ENCODE data around the gene SMOC1.

The SMOC1 gene

DNA sequence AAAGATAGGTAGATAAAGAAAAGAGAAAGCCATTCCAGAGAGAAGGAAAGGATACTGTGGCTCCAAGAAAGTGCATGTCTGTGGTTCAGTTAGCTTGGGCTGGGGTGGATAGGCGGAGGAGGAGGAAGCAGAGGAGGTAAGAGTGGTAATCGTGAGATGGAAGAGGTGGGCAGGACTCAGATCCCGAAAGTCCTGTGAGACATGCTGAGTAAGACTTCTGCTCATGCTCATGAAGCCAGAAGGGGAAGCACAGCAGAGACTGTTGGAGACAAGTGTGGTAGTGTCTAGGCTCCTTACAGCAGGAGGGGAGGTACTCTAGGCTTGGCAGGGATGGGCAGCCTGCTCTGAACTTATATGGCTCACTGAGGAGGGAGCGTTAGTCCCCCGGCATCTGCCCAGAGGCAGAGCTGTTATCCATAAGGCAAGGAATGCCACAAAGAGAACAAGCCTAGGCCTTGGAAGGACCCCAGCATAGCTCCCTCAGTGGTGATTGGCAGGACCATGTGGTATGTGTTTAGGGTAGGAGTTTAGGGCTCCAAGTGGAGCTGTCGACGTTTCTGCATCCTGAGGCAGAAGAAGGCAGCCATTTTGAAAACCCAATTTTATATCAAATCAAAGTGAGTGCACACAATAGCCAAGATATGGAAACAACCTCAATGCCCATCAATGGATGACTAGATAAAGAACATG is 135.3 kb downstream of the SMOC1 start:
- no peak for DNase-seq

DNA sequence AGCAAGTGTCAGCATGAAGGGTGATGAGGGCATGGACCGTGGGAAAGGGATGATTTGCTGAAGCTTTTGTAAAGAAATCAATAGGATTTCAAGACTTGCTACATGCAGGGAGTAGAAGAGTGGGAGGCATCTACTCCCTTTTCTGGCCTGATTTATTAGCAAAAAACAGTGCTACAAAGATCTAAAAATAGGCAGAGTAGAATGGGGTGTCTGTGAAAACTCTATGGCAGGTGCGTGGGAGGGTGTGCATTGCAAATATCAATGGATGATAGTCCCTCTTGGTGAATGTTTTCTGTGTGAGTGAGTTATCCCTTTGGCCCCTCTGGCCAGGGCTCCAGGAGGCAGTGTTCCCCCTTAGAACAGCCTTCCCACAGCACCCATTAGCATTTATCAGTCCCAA is 139.0 kb downstream of the SMOC1 start:
- DNase-seq = no peak

DNA sequence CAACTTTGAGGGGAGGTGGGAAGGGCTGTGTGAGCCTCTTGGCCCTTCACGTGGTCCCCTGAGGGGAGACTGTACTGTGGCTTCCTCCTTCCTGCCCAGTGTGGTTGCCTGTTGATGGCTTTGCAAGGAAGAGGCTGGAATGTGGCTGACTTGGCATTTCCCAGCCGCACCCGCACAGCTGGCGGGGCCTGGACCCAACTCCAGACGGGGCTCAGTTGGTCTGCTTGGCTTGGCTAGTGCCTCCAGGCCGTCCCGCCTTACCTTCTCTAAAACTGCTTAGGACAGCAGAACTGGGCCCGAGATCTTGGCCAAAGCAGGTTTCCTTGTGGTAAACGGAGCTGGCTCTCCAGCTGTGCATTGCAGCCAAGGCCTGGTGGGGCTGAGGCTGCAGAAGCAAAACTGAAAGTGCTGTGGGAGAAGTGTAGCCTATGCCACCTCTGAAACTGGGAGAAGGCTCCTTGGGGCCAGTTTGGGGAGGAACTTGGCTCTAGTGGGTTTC is 139.5 kb downstream of the SMOC1 start:
- DNase-seq = no peak

DNA sequence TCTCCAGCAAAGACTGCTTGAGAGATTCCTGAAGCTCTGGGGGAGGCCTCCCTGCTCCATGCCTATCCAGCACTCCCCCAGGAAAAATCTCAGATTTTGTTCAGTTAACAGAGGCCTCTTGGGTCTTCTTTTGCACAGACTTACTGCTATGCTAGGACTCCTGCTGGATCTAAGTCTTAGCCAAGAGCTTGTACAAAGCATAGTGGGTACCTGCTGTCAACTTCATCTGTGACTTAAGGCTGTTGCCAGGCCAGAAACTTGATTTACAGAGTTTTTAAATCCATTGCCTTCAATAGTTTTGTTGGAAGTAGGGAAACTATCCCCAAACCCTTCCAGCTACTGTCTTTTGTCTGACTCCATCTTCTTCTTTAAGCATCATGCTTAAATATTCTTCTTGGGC is 140.5 kb downstream of the SMOC1 start:
- DNase-seq = no peak

DNA sequence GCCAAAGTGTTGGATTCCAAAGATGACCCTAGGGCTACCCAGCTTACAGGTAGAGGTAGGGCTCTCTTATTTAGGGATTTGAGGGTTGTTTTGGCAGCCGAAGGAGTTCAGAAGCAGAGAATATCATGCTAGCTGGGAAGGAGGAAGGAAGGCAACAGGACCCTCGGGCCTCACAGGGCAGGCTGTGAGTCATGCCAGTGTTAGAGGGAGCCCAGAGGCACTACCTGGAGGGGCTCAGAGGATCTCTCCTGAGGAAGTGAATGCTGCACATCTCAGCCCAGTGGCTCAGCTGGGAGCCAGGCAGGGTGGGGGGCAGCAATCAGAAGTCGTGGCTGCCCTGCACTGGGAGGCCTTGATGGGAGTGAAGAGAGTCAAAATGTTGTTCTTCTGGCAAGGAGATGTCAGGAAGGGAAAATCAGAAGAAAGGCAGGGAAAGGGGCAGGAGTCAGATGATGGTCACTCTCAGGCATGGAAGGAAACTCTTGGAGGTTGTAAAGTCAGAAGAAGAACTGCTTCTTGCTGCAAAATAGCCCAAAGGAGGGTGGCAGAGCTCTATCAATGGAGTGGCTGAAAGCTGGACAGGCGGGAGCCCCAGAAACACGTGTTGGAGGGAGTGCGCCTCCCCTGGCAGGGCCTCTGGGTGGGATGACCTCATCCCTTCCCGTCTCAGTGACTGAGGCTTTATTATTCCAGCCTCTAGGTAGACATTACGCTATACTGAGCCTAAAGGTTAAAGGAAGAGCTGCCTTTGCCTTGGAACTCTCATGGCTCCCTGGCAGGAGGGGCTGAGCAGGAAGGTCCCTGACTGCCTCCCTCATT is 141.3 kb downstream of the SMOC1 start:
- DNase-seq = no peak

DNA sequence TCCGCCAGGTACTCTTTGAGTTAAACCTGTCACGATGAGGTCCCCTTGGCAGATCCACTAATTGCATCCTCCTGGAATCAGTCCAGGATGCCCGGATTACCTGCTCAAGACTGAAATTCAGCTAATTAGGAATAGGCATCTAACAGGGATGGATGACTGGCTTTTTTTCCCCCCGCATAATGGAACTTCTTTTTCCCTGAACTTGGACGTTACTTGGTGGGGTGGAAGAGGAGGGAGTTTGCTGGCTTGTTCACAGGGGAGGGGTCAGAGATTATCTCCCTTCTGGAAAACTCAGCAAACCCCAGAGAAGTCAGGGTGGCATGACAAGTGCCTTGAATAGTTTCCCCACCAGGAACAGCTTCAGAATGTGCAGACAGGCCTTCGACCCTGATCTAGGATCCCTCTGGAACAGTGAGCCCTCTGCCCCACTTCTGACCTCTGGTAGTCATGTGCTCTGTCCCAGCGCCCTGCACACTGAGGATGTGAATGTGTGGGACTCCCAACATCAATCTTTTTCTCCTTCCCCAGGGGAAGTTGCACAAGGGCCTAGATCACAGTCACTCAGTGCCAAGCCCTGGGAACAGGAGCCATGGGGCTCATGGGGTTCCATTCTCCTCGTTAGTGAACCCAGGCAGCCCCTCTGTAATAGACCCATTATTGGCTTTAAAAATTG is 142.5 kb downstream of the SMOC1 start:
- no peak for DNase-seq

DNA sequence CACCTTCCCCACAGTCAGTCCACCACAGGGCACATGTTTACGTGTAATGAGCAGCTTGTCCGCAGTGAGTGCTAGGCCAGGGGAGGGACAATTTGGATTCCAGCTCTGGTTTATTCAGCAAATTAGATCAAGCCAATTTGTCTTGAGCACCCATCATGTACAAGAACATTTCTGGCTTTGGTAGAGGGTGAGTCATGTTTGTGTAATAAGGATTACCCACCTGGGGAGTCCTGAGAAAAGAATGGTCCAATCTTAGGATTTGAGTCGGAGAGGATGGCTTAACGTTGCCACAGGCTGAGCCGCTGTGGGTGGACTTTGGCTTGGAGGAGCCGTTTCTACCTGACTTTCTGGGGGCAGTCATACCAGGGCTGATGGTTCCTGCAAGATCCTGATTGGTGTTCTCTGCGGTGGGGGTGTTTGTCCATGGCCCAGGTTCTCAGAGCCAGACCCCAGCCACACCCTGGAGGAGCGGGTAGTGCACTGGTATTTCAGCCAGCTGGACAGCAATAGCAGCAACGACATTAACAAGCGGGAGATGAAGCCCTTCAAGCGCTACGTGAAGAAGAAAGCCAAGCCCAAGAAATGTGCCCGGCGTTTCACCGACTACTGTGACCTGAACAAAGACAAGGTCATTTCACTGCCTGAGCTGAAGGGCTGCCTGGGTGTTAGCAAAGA is 143.7 kb downstream of the SMOC1 start:
- DNase-seq = no peak

DNA sequence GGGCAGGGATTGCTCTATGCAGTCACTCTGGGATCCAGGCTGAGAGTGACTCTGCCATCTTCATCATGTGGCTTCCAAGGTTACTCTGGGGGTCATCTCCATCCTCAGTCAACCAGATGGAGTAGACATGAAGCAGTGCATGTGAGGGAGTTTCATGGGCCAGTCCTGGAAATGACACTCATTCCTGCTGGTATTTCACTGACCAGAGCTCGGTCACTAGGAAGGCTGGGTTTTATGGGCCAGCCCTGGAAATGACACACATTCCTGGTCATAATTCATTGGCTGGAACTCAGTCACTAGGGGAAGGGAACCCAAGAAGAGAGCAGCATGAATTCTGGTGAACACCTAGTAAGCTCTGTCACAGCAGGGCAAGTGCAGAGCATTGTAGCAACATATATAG is 144.7 kb downstream of the SMOC1 start:
- DNase-seq = no peak

DNA sequence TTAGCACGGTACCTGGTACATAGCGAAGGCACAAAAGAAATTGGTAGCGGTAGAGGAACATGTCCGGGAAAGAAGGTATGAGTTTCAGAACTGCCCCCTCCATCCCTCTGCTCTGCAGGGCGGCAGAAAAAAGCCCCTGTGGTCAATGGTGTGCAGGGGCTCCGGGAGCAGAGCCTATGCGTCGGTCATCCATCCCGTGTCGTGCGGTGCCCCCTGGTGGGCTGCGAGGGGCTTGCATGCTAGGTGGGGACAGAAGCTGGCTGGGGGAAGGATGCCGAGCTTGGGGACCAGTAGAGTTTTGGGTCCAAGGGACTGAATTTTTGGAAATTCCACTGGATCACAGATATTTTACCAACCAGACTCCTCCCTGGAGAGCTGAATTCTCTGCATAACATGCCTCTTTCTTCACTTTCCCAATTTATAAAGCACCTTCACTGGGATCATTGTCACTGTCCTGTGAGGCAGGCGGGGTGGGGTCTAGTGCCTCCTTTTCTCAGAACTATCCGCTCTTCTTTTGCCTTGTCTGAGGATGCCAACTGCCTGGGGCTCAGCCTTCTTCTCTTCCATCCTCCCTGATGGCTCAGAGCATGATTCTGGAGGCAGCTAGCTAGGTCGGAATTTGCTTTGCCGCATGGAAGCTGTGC is 148.7 kb downstream of the SMOC1 start:
- peak; percentile 89 for DNase-seq

DNA sequence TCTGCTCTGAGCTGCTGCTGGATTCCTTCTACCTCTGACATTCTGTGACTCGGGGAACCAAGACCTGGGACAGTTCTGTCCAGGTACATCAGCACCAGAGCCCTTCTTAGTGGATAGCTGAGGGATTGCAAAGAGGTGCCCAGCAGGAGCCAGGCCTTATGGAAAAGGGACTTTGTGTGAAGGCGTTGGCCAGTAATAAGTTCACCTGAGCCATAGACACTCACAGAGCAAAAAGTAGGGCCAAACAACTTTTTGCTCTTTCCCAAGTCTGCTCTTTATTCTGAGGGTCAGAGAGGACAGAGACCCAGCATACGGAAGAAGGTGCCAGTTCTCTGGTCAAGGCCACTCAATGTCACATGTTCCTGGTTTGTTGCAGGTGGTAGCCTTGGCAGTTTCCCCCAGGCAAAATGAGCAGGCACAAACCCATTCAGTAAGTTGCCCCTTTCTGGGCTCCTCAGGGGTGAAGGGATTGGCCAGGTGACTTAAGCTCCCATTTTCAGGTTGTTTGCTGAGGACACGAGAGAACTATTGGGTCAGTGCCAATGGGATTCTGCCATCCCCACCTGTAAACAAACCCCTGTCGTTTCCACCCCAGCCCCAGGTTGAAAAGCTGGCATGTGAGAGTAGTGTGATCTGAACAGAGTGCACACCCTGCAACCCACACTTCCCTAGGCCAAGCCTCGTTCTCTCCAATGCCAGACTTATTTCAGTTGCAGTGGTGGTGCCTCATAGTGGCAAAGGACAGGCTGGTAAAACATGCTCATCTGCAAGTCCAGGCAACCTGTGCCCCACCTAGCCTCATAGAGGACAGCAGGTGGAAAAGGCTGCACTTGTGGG is 150.3 kb downstream of the SMOC1 start:
- no peak for DNase-seq

DNA sequence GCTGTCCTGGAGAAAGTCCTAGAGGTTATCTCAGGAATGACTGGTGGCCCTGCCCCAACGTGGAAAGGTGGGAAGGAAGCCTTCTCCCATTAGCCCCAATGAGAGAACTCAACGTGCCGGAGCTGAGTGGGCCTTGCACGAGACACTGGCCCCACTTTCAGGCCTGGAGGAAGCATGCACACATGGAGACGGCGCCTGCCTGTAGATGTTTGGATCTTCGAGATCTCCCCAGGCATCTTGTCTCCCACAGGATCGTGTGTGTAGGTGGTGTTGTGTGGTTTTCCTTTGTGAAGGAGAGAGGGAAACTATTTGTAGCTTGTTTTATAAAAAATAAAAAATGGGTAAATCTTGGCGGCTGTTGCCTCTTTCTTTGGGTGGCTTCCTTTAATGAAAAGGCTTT is 152.8 kb downstream of the SMOC1 start:
- no peak for DNase-seq

DNA sequence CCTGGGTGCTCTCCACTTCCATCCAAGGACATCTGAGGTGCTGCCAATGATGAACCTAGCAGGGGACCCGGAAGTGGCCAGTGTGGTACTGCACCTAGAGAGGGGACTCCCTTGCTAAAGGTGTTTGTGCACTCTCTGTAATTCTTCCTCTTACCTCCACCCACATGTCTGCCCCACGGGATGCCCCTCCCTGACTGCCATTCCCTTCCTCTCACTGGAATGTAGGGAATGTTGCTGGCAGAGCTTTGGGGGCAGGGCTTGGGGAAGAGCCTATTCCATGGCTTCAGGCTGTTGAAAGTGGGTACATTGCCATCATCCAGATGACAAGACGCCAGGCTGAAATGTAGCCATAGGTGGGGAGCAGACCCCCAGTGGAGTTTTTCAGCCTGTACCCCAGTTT is 153.2 kb downstream of the SMOC1 start:
- DNase-seq = no peak

DNA sequence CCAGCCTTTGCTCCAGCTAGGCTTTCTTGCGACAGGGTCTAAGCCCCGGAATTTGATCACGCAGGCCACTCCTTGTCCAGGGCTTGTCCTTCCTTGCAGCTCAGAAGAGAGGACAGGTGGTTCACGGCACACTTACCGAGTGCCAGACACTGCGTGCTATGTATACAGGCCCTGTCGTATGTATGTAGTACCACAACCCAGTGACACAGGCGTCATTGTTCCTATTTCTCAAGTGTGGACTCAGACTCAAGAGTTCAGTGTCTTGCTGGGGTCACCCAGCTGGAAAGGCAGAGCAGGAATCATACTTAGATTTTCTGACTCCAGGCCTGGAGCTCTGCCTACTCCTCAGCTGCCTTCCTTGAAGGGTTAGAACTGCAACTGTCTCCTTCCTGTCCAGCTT is 153.9 kb downstream of the SMOC1 start:
- no peak for DNase-seq

DNA sequence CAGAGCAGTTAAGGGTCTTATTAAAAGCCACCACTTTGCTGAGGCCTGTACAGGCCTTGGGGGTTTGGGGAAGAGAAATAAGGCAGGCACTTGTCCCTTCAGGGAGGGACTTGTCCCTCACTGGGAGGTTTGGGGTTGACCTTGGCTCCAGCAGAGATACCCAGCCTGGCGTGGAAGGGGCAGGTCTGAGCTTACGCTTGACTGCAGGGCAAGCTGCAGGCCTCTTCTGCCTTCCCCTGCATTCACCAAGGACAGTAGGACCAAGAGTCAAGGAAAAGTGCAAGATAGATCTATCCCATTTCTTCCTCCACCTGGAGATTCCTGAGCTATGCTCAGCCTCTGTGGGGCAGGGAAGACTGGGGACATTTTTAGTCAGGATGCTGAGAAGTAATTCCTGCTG is 154.3 kb downstream of the SMOC1 start:
- no peak for DNase-seq

DNA sequence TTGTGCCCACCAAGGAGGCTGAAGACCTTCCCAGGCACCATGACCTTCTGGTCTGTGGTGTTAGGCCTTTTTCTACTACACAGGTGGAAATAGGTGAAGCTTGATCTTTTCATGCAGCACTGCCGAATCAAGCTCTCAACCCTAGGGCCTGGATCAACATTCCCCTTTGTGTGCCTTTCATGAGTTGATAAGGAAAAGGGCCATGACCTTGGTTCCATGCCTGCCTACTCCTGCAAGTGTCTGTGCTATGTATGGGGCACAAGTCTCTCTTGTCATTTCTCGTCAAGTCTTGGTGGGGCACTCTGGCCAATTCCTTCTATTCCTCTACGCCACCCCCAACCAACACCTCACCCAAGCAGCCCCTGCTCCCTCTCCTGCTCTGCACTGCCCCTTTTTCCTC is 155.0 kb downstream of the SMOC1 start:
- no peak for DNase-seq

DNA sequence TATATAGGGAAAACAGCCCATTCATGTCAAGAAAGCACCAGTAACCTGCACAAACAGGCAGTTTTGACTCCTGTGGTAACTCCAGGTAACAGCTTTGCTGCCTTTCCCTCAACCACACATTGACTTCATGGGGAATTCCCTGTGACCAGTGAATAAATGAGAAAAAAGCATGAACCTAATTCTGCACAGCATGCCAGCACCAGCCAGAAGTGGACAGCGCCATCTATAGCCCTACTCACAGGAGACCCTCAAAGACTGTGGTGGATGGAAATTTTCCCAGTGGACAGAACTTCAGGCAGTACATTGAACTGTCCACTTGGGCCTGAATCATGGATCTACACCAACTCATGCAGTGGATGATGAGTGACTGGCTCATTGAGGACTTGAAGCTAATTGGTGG is 157.4 kb downstream of the SMOC1 start:
- DNase-seq = no peak

DNA sequence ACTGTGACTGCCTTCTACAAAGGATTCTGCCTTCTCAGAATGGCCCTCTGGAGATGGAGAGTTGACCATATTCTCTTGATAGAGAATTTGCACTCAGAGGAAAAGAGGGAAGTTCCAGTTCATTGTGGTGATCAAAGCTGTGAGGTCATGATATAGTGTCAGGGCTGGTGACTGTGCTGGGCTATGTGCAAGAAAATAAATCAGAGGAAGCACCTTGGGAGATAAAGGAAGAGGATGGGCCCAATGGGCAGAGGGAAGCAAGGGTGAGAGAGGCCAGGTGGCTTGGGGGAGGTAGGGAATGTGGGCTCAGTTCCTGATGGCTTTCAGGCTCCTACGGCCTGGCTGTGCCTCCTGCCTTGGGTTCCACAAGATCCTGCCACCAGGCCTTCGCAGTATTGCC is 163.8 kb downstream of the SMOC1 start:
- no peak for DNase-seq

DNA sequence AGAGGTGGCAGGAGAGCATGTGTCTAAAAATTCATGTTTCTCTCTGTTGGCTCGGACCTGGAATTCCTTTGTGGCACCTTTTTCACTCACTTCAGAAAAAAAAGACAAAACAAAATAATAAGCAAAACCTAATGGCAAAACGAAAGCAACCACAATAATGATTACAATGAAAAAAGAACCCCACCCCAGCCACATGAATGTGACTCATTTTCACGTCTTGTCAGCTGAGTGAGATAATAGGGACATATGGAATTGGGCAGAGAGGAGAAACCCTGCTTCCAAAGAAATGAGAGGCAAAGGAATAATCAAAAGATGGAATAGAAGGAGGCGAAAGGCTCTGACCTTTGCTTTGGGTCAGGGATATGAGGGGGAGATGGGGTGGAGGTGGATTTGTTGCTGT is 166.1 kb downstream of the SMOC1 start:
- no peak for DNase-seq

DNA sequence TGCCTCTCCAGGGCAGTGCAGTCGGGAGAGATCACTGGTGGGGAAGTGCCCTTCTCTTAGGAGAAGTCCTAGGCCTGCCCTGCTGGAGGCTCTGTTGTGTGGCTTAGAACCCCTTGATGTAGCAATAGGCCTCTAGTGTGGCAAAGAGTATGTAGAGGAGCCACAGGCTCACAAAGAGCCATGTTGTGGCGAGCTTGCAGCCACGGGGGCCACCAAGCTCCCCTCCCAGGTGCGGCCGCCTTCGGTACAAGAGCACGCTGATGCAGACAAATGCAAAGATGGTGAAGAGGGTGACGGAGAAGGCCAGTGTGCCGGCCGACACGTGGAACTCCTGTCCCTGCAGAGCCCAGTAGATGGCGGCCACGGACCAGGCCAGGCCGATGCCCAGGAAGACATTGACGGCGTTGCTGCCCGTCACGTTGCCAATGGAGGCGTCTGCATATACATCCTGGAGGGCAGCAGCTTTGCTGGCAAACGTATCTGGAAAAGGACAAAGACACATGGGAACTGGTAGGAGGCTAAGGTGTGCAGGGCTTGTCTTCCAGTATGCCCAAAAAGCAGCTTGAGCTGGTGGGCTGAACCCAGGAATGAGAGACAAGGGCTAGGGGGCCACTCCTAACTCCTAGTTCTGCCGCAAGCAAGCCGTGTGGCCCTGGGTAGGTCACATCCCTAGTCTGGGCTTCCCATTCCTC is 166.8 kb downstream of the SMOC1 start:
- peak; percentile 34 for DNase-seq

DNA sequence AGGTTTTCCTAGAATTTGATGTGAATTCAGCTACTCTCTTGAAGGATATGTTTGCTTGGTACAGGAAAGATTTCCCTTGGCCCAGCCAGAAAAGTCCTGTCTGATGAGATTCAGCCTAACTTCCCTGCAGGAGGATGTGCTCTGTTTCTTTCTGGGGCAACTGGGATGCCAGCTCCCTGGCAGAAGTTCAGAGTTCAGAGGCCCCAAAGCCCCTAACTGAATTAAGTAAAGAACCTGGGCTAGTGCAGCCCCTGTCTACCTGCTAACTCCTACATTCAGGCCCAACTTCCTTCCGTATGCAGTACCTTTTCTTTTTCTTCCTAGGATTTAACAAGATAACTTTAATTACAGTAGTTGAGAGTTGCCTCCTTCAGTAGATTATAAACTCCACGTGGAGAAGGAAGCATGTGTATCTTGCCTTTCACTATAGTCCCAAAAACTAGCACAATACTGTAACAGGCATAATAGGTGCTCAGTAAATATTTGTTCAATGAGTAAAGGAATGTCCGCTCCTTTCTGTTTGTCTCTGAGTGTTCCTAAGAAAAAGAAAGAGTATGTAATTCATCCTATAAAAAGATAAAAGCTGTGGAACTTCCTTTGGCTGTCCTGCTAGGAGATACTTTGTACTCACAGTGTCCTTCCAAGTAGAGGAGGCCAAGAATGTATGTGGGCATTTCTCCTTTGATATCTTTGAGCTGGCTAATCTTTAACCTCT is 168.5 kb downstream of the SMOC1 start:
- DNase-seq = no peak

DNA sequence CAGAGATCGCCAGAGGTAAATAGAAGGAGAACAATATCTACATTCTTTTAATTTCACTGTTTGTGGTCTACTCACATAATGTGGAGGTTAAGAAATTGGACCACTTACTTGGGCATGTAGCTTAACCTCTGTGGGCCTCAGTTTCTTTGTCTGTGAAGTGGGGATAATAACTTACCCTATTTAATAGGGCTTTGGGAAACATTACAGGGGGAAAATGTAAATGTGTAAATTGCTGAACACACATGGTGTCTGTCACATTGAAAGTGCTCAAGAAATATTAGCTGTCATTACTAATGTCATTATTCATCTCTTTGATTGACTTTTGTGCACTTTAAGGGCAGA is 169.1 kb downstream of the SMOC1 start:
- DNase-seq = no peak
